HG03060 (cell line): Measurements from ENCODE around the gene HLA-DRB5.
"Not testable (repeated sequence)": the region's sequence is repeated elsewhere in the genome, so short reads cannot be mapped to it uniquely, and the experiment has no call there.

Source experiments
- ATAC-seq: cut with Tn5 transposase; IDR thresholded peaks from one replicate; pipeline ENCODE4 v1.9.1; 2021; ENCODE audit warnings: low read depth, moderate number of reproducible peaks; ENCODE audit not compliant: unreplicated experiment

The HLA-DRB5 gene

DNA sequence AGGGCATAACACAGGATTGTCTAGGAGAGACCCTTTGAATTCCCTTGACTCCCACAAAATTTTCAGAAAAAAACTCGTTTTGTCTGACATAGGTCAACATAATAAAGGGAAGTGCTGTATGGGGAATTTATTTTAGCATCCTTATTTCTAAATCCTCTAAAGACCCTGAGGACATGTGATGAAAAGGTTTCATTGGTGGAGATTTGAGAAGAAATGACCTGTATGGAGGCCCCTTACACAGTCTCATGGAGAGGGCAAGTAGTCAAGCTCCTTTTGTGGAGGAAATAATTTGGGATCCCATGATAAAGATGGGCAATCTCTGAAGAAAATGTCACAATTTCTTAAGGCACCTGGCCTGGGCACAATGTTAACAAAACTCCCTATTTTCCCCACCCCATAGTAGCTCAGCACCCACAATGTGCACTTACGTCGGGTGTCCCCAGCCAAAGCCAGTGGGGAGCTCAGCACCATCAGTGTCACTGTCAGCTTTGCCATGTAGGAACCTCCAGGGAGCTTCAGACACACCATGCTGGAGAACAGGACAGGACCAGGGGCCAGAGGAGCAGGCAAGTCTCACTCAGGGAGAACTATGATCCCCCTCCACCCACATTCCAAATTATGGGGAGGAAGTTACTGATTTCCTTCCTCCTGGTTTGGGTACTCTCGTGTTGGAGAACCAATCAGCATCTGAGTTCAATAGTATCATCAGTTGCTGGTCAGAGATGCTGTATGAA lies at the start of gene HLA-DRB5:
HLA-DRB5 (minus strand) TSS at position 591 of the 734 bp plus-strand sequence; CDS start at position 528, 63 bp downstream.
- ATAC-seq = no peak

DNA sequence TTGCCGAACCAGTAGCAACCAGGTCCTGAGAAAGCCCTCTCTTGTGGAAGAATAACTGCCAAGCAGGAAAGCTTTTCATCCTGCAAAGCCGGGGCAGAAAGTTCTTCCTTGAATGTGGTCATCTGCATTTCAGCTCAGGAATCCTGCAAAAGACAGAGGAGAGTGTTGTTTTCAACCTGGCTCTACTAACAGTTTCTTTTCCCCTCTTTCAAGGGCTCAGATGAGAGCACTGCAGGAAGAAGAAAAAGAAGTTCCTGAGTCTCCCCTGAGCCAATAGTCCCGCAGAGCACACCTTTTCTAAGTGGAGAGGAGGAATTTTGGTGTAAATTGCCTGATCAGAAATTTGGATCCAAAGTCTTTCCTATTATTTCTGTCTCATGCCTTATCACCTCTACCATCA lies 48.9 kb upstream of the HLA-DRB5 start:
- ATAC-seq = no peak

GRCh38 chr6:32577493-32577892 lies 47.4 kb upstream of the HLA-DRB5 start:
- ATAC-seq = not testable (repeated sequence)

DNA sequence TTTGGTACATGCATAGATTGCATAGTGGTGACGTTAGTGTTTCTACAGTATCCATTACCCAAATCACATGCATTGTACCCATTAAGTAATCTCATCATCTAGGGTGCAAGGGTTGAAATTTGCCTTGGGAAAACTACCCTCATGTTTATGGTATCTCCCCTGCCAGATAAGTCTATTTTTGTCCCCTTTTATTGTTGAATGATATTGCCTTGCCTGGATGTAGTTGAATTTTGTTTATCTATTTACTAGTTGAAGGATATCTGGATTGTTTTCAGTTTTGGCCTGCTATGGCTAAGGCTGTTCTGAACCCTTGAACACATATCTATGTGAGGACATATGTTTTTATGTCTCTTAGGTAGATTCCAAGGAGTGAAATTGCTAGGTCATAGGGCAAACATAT lies 46.2 kb upstream of the HLA-DRB5 start:
- ATAC-seq = no peak

DNA sequence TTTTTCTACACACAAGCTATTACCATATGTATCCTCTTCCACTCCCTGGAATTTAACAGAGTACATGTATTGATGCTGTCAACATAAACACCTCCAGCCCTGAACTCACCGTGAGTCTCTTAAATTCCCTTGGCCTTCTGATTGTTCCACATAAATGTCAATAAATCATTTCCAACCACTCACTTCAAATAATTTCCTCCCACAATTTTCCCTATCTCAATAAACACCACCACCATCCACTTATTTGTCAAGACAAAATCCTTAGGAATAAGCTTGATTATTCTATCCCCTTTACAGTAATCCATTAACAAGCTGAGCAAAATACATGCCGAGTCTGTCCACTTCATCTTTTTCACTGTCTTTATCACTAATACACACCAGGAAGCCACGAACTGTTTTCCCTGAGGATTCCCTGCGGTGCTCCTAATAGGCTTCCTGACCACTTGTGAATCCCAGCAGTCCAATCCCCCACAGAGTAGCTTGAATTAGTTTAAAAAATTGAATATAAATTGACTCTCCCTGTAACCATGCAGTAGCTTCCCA lies 40.3 kb upstream of the HLA-DRB5 start:
- no peak for ATAC-seq

DNA sequence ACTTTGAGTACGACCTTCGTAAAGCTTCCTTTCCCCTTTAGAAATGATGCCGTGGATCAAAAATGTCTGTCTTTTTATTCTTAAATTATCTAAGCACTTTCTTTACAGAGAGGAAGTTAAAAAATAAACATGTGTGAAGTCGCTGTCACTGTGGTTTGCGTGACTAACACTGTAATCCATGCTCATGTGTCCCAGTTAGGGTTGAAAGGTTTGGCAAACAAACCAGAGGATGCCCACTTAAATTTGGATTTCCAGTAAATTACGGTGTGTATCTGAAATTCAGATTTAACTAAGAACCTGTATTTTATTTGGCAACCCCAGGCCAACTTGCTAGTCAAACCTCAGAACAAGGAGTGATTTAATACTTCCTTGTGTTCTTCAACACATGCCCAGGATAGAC lies 38.5 kb upstream of the HLA-DRB5 start:
- ATAC-seq = no peak

DNA sequence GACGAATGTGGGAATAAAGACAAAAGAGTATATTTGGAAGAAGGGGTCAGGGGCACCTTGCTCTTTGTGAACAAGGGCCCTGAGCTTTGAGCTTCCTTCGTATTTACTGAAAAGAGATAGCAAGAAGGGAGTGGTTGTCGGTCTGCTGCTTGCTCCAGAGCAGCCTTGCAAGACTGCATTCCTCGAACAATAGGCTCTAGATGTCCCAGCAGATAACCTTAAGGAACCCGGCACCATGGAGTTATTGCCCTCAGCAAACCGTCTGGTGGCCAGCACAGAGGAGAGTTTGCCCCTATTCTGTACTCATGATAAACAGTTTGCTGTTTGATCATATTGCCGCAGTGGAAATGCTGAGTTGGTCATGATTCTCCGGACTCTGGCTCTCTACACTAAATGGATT lies 36.9 kb upstream of the HLA-DRB5 start:
- ATAC-seq = no peak

DNA sequence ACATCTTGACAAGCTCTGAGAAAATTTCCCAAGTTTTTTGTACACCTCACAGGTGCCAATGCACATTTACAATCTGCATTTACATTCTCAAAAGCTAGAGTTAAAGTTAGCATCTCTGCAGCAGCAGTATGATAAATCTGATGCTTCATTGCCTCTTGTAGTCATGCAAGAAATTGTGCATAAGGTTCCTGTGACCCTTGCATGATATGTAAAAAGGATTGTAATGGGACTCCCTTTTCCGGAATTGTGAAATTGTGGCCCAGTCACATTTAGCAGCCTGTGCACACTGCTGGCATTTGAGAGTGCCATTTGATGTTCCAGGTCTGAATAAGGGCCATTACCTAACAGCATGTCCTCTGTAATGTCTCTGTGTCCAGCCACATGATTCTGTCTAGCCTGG lies 35.4 kb upstream of the HLA-DRB5 start:
- ATAC-seq = no peak

DNA sequence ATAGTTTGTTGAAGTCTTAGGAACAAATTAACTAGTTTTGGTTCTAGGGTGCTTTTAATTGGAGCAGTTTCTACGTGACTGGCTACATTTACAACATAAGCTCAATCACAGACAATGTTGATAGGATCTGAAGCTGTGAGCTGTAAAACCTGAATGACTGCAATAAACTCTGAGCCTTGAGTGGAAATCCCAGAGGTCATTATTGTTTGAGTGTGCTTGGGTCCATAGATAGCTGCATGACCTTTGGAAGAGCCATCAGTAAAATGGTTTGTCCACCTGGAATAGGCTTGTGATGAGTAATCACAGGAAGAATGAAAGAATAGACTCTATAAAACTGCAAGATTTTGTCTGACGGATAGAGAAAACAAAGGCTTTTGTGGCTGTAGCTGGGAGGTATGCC lies 32.9 kb upstream of the HLA-DRB5 start:
- no peak for ATAC-seq

DNA sequence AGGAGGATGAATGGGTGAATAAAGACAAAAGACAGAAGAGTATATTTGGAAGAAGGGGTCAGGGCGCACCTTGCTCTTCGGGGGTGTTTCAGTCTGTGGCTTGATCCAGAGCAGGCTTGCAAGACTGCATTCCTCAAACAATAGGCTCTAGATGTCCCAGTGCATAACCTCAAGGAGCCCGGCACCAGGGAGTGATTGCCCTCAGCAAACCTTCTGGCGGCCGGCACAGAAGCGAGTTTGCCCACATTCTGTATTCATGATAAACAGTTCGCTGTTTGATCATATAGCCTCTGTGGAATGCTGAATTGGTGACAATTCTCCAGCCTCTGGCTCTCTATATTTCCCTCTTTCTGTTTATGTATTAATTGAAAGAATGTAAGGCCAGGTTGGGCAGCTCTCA lies 29.7 kb upstream of the HLA-DRB5 start:
- ATAC-seq = no peak

DNA sequence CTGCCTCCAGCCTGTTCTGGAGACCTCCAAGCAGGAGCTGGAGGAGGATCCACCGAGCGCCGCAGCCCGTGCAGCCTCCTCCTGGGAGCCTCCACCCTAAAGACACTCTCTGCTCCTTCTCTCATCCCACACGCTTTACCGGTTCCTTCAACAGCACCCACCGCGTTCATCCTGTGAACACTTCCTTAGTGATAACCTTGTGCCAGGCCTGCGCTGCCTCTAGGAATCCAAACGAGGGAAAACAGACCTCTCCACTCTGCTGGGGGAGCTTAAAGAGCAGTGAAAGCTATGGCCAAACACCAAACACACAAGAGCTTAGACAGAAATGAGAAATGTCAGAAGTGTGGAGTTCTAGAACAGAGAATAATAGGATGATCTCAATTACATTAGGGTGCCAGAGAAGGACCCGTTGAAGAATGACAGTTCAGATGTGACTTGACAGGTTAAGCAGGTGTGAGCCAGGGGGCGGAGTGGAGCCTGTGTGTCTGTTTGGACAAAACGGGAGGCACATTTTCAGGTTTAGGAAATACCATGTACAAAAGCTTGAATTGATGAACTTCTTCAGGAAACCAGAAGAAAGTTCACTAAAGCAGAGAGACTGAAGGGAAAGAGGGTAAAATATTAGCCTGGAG lies 28.5 kb upstream of the HLA-DRB5 start:
- ATAC-seq = no peak

DNA sequence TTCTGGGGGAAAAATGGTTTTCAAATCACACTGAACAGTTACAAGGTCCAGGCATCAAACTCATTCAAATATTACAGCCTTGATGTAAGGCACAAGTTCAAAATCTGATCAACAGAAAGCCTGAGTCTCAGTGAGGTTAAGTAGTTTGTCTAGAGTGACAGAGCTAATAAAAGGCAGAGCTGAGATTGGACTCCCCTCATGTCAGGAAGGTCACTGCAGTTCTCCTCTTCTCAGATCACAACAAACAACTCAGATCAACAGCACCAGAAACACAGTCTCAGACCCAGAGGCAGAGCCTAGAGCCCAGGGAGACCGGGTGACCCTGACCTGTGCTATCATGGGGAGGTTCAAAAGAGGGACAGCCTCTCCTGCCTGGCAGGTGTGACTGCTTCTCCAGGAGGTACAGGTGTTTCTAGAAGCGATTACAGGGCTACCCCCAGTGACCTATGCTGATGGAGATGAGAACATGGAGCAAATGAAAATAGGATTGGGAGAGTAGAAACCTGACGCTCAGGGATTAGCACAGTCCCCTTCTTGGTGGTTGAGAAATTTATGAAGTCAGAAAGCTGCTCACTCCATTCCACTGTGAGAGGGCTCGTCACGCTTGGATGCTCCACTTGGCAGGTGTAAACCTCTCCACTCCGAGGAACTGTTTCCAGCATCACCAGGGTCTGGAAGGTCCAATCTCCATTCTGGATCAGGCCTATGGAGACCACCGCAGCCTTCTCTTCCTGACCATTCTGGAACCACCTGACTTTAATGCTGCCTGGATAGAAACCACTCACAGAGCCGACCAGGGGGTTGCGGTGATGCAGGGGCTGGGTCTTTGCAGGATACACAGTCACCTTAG lies 24.3 kb upstream of the HLA-DRB5 start:
- ATAC-seq = no peak

- no peak for ATAC-seq
Observed at GRCh38 chr6:32553037-32553742, 23.1 kb upstream of the HLA-DRB5 start.

DNA sequence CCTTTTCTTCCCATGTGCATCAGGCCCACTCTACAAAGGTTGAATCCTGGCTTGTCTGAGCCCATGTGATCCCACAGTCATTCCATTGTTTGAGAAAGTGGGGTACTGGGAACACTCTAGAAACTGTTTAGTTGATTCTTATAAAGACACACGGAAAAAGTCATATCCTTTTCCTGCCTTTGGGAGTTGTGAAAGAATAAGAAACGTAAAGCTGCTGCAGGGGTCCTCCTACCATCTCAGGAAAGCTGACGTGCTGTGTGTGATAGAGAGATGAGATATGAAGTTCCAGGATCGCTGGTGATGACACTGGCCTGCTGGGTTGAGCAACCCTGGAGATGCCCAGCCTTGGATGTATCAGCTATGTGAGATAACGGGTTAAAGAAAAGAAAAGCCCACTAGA lies 21.3 kb upstream of the HLA-DRB5 start:
- no peak for ATAC-seq

GRCh38 chr6:32539839-32540238 lies 9.8 kb upstream of the HLA-DRB5 start:
- ATAC-seq = no peak

GRCh38 chr6:32530431-32530793 lies 325 bp upstream of the HLA-DRB5 start:
- not testable (repeated sequence) for ATAC-seq

DNA sequence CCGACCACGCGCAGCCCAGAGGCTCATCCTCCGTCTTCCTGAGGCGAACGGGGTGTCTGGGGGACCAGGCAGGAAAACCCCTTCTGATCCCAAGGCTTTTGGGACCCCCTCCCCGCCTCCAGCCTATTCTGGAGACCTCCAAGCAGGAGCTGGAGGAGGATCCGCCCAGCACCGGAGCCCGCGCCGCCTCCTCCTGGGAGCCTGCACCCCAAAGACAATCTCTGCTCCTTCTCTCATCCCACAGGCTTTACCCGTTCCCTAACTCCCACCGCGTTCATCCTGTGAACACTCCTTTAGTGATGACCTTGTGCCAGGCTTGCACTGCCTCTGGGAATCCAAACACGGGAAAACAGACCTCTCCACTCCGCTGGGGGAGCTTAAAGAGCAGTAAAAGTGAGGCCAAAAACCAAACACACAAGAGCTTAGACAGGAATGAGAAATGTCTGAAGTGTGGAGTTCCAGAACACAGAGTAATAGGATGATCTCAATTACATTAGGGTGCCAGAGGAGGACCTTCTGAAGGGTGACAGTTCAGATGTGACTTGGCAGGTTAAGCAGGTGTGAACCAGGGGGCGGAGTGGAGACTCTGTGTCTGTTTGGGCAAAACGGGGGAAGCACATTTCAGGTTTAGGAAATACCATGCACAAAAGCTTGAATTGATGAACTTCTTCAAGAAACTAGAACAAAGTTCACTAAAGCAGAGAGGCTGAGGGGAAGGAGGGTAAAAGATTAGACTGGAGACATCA lies 7.6 kb downstream of the HLA-DRB5 start:
- no peak for ATAC-seq

DNA sequence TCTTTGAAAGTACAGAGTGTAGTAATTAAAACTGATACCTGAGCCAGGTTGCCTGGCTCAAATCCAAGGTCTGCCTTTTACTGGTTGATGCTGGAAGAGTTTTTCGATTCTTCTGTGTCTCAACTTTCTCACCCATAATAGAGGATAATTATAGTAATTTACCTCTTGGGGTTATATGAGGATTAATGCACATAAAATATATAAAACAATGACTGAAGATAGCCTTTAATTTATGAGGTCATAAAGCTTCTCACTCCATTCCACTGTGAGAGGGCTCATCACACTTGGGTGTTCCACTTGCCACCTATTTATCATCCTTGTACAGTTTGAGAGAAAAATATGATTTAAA lies 10.2 kb downstream of the HLA-DRB5 start:
- ATAC-seq = no peak

DNA sequence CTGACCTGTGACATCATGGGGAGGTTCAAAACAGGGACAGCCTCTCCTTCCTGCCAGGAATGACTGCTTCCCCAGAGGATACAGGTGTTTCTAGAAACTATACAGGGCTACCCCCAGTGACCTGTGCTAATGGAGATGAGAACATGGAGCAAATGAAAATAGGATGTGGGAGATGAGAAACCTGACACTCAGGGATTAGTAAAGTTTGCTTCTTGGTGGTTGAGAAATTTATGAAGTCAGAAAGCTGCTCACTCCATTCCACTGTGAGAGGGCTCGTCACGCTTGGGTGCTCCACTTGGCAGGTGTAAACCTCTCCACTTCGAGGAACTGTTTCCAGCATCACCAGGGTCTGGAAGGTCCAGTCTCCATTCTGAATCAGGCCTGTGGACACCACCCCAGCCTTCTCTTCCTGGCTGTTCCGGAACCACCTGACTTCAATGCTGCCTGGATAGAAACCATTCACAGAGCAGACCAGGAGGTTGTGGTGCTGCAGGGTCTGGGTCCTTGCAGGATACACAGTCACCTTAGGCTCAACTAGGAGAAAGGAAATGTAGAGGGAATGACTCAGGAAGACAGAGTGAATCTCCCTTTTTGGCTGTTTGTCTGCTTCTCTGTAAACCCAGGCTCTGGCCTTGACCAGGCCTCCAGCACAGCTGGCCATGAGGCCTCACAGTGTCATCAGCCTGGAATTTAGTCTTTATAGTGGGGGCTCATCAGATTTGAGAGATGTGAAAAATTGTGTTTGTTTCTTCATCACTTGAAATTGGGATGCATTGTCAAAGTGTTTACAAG lies 10.8 kb downstream of the HLA-DRB5 start:
- no peak for ATAC-seq
